ENCODE data around the gene FGF3. TPM values are rescaled to one million over a fixed set of nuclear protein-coding genes. Genes with fewer than 3 reads are reported as not detected.

FGF3 gene
- polyA plus RNA-seq, 1 of the 3 experiments (the other 2 are of a cell fraction) = not detected

DNA sequence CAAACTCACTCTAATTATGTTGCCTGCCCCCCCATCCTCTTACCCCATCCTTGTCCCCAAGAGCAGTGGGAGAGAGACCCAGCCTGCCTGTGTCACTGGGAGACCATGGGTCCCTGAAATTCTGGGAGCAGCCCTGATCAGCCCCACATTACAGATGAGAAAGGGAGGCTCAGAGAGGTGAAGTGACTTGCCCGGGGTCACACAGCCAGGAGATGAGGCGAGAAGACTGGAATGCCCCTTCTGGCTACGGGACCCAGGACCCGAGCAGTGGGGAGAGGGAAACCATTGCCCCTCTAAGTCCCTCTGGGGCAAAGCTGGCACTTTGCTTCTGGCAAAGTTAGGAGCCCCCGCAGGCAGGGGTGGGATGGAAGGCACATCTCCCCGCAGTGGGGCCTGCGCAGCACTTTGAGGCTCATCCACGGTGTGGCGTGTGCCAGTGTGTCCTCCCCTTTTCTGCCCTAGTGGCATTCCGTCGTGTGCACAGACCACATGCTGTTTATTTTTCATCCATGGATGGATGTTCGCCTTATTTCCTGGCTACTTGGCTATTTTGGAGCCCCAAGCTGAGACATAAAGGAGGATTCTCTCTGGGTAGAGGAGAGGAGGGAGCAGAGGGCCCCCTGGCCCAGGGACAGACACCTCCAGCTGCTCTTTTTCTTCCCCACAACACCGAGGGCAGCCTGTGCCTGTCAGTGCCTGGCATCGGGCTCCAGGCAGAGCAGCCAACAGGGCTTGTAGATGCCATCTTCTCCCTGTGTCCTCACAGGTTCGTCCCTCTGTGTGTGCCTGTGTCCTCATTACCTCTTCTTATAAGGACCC lies 3.7 kb upstream of the FGF3 start:
- TF ChIP-seq GABPA (IDR thresholded peaks at IDR 0.05; ENCODE audit: low read depth) = no peak
- TF ChIP-seq TEAD4 (IDR thresholded peaks at IDR 0.05; ENCODE audit: borderline replicate concordance, insufficient read depth) = no peak
- TF ChIP-seq, protein P1, sequence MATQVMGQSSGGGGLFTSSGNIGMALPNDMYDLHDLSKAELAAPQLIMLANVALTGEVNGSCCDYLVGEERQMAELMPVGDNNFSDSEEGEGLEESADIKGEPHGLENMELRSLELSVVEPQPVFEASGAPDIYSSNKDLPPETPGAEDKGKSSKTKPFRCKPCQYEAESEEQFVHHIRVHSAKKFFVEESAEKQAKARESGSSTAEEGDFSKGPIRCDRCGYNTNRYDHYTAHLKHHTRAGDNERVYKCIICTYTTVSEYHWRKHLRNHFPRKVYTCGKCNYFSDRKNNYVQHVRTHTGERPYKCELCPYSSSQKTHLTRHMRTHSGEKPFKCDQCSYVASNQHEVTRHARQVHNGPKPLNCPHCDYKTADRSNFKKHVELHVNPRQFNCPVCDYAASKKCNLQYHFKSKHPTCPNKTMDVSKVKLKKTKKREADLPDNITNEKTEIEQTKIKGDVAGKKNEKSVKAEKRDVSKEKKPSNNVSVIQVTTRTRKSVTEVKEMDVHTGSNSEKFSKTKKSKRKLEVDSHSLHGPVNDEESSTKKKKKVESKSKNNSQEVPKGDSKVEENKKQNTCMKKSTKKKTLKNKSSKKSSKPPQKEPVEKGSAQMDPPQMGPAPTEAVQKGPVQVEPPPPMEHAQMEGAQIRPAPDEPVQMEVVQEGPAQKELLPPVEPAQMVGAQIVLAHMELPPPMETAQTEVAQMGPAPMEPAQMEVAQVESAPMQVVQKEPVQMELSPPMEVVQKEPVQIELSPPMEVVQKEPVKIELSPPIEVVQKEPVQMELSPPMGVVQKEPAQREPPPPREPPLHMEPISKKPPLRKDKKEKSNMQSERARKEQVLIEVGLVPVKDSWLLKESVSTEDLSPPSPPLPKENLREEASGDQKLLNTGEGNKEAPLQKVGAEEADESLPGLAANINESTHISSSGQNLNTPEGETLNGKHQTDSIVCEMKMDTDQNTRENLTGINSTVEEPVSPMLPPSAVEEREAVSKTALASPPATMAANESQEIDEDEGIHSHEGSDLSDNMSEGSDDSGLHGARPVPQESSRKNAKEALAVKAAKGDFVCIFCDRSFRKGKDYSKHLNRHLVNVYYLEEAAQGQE (IDR thresholded peaks at IDR 0.05; ENCODE audit: low read depth, low read length) = no peak
- TF ChIP-seq, protein P2, sequence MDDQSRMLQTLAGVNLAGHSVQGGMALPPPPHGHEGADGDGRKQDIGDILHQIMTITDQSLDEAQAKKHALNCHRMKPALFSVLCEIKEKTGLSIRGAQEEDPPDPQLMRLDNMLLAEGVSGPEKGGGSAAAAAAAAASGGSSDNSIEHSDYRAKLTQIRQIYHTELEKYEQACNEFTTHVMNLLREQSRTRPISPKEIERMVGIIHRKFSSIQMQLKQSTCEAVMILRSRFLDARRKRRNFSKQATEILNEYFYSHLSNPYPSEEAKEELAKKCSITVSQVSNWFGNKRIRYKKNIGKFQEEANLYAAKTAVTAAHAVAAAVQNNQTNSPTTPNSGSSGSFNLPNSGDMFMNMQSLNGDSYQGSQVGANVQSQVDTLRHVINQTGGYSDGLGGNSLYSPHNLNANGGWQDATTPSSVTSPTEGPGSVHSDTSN (IDR thresholded peaks at IDR 0.05) = no peak
- TF ChIP-seq GATA2 (CRISPR knock-in tag; IDR thresholded peaks at IDR 0.05) = no peak
- no peak for TF ChIP-seq TAF1 (IDR thresholded peaks at IDR 0.05; ENCODE audit: borderline replicate concordance, low read depth, low read length)
- TF ChIP-seq SIN3A (IDR thresholded peaks at IDR 0.05; ENCODE audit: borderline replicate concordance, low read depth, low read length) = no peak
- TF ChIP-seq YY1 (IDR thresholded peaks at IDR 0.05; ENCODE audit: low read depth) = no peak
- TF ChIP-seq SMC3 (IDR thresholded peaks at IDR 0.05; ENCODE audit: low read depth, low read length) = no peak
- ChIA-PET POLR2A (no interaction called here), CTCF (interaction anchor here (1.0 kb wide), 1 partner anchor 119 kb away, joined by 4 read pairs; no protein-coding TSS in a partner anchor)
- Histone ChIP-seq H3K79me2 (ENCODE audit: insufficient read depth) (no peaks in the 10 kb centered on the region), H3K27me3 (ENCODE audit: insufficient read depth) (peaks cover 35% of the 10 kb centered on the region), H3K4me2 (no peak overlapping the region), H3F3A (replicated peaks; ENCODE audit: insufficient read depth) (no peaks in the 10 kb centered on the region), H3K9me3 (no peaks in the 10 kb centered on the region), H3K36me3 (replicated peaks in 1 of 2; ENCODE audit: control insufficient read depth in 1 of 2, insufficient read depth in 2 of 2, low read length in 1 of 2) (no peaks in the 10 kb centered on the region), H3K9ac (no peak overlapping the region), H3K27ac (ENCODE audit: low read depth in 2 of 2, low read length in 1 of 2) (no peak overlapping the region), H2AFZ (ENCODE audit: low read depth) (no peak overlapping the region), H3K4me3 (ENCODE audit: low read depth in 2 of 2, low read length in 1 of 2) (no peak overlapping the region), H4K20me1 (ENCODE audit: insufficient read depth) (no peaks in the 10 kb centered on the region), H3K9me2 (no peaks in the 10 kb centered on the region), H3K4me1 (ENCODE audit: control insufficient read depth in 1 of 2, insufficient read depth in 2 of 2, low read depth in 1 of 2, low read length in 1 of 2) (no peaks in the 10 kb centered on the region; a peak in 1 of 4 replicates)
- 40% methylated on average over 11 of the region's 15 CpGs for WGBS (ENCODE audit: low lambda C conversion rate)
- DNase-seq = no peak

DNA sequence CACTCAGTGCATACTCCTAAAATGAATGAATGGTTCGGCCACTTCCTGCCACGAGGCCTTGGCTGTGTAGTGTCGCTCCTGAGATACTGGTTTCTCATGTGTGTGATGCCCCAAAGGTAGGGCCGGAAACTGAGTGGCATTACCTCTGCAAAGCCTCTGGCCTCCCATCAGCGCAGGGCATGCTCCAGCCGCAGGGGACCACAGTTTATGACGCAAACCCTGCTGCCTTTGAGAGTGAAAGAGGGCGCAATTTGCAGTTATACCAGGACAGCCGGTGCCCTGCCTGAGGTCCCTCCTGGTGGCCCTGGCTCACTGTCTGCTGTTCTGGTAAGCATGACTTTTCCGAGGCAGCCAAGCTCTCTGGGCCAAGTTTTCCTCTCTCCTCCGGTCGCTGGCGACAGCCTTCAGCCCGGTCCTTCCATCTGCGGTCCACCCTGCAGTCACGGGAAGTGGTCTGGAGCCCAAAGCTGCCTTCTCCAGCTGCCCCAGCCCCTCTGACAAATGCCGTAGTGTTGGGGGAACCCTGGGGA lies 2.4 kb upstream of the FGF3 start:
- ChIA-PET POLR2A (no interaction called here), CTCF (interaction anchor here (0.9 to 1.5 kb wide), 3 partner anchors 20 to 136 kb away, joined by 3 read pairs; no protein-coding TSS in a partner anchor)
- Histone ChIP-seq H3K27me3 (ENCODE audit: insufficient read depth) (peaks cover 48% of the 10 kb centered on the region), H3F3A (replicated peaks; ENCODE audit: insufficient read depth) (no peaks in the 10 kb centered on the region), H3K79me2 (ENCODE audit: insufficient read depth) (no peaks in the 10 kb centered on the region), H3K36me3 (replicated peaks in 1 of 2; ENCODE audit: control insufficient read depth in 1 of 2, insufficient read depth in 2 of 2, low read length in 1 of 2) (no peaks in the 10 kb centered on the region), H3K9me3 (no peaks in the 10 kb centered on the region), H3K4me2 (no peak overlapping the region), H3K9ac (no peak overlapping the region), H3K4me1 (ENCODE audit: control insufficient read depth in 1 of 2, insufficient read depth in 2 of 2, low read depth in 1 of 2, low read length in 1 of 2) (no peaks in the 10 kb centered on the region; a peak in 1 of 4 replicates), H3K27ac (ENCODE audit: low read depth in 2 of 2, low read length in 1 of 2) (no peak overlapping the region), H2AFZ (ENCODE audit: low read depth) (no peak overlapping the region), H3K9me2 (no peaks in the 10 kb centered on the region), H3K4me3 (ENCODE audit: low read depth in 2 of 2, low read length in 1 of 2) (no peak overlapping the region), H4K20me1 (ENCODE audit: insufficient read depth) (no peaks in the 10 kb centered on the region)
- no peak for DNase-seq
- WGBS (ENCODE audit: low lambda C conversion rate) = 77% methylated on average over 13 of the region's 17 CpGs
- TF ChIP-seq FOSL2 (IDR thresholded peaks at IDR 0.05; ENCODE audit: borderline replicate concordance, low read depth) (no peak), CHD2 (IDR thresholded peaks at IDR 0.05; ENCODE audit: low read length, partially characterized antibody) (no peak), USF2 (IDR thresholded peaks at IDR 0.05; ENCODE audit: borderline replicate concordance, low read depth, low read length) (no peak), TEAD4 (IDR thresholded peaks at IDR 0.05; ENCODE audit: borderline replicate concordance, insufficient read depth) (no peak), EP300 (IDR thresholded peaks at IDR 0.05; ENCODE audit: borderline replicate concordance in 1 of 2, low read depth in 1 of 2, low read length in 1 of 2) (no peak), SMC3 (IDR thresholded peaks at IDR 0.05; ENCODE audit: low read depth, low read length) (no peak), FOXM1 (IDR thresholded peaks at IDR 0.05; ENCODE audit: low read depth) (no peak), EZH2phosphoT487 (IDR thresholded peaks at IDR 0.05; ENCODE audit: borderline replicate concordance, low read depth) (no peak)
- TF ChIP-seq, protein P1 (IDR thresholded peaks at IDR 0.05; ENCODE audit: low read depth, low read length) = no peak
